NCI-H446 (cell line): Measurements from ENCODE around the gene TBC1D1.

Experiments
- DNase-seq, 2 experiments: peaks; one replicate each; lab custom pipeline; 2025; lab: John Stamatoyannopoulos, UW

TBC1D1 gene

DNA sequence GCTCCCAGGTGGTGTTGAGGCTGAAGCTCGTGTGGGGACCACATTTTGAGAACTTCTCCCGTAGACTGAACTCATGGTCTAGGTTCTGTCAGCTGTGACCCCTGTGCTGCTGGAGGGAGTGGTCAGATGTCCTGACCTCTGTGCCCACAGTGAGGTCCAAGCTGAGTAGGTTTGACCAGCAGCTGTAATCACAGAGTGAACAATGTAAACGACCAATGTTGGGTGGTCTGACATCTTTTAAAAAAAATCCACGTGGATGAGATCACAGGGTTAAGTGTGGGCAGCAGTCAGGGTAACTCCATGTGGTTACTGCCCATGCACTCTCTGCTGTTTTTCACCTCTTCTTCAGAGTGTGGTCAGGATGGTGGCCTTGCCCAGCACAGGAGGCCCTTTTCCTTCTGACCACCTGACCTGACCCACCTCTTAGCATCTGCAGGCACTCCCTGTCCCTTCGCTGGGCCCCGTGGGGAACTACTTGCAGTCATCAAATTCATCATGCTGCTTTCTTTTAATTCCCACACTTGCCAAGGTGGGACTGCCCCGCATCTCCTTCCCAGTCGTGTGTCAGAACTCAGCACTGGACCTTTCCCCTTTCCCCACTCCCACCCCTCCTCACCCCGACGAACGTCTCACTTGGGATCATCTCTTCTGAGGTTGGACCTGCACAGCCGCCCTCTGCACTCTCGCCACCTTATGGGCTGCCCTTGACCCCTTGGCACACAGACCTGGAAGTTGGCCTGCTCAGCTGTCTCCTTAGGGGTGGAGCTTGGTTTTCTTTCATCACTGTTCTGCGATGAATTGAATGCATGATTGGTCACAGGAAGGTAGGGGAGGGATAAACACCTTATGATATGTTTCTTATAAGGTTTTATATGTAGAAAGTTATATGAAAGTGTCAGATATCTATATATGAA, 189.4 kb downstream of the TBC1D1 start:
- no peak for DNase-seq

DNA sequence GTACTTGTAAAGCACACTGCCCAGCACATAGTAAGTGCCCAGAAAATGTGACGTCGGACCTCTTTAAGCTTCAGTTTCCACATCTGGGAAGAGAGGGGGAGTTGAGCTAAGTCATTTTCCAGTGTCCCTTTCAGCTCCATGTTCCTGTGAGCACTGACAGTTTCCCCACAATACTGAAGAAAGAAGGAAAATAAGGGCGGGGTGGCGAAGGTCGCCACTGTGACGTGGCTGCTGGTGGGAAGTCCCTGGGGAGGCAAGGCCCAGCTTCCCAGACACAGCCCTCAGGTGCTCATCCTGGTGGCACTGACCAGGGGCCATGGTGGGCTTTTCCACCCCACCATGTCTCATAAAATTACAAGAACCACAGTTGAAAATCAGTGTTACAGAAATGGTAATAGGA, 191.1 kb downstream of the TBC1D1 start:
- DNase-seq: no peak

DNA sequence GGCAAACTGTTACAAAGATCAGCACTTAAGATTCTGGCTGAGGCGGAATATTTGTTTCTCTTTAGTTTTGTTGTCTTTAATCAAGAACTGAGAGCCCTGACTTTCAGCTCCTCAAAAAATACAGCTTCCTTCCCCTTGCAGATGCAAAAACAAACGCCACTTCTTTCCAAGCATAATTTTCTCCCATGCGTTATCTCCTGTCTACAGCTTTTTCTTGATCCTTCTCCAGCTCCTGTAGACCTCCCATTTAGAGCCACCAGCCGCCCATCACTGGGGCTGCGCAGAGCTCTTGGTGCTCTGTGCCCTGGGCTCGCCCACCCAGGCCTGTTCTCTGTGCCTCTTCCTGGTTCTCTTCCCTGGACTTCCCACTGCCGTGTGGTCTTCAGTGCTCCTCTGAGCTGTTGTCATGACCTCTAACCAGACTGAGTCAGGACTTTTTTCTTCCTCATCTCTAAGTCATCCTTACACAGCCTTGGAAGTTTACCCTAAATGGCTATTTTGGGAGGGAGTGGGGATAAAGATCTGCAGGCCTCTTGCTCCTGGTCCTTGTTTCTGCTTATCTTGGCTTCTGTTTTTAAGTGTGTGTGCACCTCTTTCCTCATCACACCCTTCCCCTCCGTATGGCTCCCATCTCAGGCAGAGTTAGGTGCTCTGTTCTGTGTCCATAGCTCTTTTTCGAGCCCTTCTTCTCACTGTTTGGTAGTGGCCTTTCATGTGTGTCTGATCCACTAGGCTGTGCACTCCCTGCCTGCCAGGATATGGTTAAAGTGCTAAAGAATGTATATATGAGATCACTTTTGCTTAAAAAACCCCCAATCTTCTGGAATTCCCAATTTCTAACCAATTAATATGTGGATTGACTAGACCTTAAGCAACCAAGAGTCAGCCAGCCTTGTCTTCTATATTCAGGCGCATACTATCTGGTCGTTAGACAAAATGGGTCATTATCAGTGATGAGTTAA, 191.8 kb downstream of the TBC1D1 start:
- DNase-seq: no peak

GRCh38 chr4:38084877-38085711, 194.2 kb downstream of the TBC1D1 start:
- no peak for DNase-seq

GRCh38 chr4:38085751-38086150, 194.9 kb downstream of the TBC1D1 start:
- no peak for DNase-seq

DNA sequence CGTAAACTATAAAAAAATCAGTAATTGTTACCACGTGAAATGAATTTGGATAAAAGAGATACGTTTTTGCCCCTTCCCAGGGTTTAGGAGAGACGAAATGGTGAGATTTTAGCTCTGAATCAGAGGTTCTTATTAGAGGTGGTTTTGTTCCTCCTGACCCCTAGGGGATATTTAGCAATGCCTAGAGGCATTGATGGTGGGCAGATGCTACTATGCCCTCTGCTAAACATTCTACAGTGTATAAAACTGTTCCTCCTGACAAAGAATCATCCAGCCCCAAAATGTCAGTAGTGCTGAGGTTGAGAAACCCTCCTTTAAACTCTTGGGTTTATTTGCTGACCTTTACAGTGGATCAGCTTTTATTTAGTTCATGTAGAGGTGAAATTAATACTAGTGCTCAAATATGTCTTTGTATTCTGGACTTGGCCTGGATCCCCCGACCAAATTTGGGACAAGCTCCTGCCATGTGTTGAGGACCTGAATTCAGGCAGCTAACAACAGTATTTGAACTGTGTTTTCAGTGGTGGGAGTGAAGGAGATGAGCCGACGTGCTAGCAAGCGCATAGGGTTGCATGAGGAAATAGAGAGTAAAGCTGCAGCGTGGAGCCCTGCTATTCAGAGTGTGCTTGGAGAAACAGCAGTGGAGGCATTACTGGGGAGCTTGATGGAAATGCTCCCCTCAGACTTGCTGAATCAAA, 195.4 kb downstream of the TBC1D1 start:
- DNase-seq: no peak

DNA sequence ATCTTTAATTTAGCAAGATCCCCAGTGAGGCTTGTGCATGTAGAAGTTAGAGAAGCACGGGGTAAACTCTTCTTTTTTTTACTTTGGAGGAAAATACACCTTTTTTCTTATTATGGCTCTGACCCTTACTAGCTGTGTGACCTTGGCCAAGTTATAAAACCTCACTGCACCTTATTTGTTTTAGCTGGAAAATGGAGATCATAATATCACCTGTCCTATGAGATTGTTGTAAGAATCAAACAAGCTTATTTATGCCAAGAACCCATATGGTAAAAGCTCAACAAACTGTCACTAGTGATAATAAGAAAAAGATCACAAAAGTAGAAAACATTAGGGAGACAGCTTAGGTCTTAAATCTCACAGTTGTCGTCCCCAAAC, 196.0 kb downstream of the TBC1D1 start:
- no peak for DNase-seq

DNA sequence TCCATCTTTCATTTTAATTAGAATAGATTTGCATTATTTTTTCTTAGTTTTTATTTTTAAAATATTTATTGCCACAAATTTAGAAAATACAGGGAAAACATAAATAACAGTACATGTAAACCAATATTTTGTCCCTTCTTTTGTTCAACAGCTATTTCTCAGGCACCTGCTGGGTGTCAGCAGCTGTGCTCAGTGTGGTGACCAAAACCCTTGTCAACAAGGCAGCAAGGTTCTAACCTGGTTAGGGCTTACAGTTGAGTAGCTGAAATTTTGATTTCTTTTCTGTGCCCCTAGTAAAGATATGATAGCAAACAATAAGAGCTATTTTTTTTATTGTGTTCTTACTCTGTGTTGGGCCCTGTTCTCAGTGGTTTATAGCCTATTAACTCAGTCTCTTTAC, 197.4 kb downstream of the TBC1D1 start:
- DNase-seq: no peak

- DNase-seq: no peak
Observed at GRCh38 chr4:38089961-38090360, 199.1 kb downstream of the TBC1D1 start.

DNA sequence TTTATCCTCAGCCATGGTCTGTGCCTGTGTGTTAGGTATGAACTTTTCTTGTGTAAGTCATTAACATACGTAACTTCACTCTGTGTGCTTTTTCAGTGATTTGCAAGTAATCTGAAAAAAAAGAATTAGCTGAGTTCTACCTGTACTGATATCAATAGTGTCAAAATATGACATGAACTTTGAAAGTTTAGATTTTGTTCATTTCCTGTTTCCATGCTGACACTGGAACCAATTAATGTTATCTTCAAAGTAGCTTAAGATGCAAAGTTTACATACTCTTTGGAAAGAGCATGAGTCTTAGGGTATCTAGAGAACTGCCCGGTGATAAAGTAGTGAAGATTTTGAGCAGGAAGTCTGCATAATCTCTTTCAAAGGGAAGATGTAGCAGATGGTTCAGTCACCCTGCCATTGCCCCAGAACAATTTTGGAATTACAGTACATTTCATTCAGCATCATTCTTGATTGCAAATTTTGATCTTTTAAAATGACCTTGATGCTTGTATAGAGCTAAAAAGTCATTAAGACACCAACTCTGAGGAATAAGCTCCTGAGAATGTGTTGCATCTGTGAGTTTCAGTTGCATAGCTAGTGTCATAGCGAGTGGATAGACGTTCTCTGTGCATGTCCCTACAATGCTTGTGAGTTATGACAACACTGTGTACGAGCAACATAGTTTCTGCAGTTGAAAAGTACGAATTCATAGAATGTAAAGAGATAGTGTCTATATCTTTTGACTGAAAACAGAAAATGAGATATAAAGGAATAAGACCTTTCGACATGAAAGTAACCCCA, 199.8 kb downstream of the TBC1D1 start:
- no peak for DNase-seq

DNA sequence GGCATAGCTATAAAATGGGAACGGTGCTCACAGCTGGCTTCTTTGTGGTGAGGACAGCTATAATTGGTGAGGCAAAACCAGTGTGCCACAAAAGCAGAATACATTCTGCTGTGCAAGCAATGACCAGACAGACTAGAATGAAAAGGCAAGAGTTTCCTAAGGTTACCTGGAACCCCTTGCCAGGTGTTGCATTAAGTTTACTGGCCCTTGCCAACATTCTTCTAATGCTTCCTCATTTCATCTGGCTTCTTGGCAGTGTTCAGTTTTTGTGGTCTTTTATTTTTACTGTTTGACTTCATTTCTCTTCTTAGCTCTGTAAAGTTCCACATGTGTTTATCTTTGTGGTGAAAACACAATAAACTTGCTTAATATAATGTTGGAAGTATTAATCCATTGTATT, 200.8 kb downstream of the TBC1D1 start:
- DNase-seq: no peak

DNA sequence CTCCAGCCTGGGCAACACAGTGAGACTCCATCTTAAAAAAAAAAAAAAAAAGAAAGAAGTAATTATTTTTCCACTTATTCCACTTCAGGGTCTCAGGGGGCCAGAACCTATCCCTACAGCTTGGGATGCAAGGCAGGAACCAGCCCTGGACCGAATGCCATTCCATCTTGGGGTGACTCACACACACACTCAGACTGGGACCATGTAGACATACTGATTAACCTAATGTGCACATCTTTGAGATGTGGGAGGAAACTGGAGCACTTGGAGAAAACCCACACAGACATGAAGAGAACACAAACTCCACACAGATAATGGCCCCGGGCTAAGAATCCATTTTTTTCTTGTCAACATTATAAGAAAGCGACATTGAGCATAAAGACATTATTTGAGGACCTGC, 201.8 kb downstream of the TBC1D1 start:
- no peak for DNase-seq

- no peak for DNase-seq
Observed at GRCh38 chr4:38094419-38094818, 203.5 kb downstream of the TBC1D1 start.

DNA sequence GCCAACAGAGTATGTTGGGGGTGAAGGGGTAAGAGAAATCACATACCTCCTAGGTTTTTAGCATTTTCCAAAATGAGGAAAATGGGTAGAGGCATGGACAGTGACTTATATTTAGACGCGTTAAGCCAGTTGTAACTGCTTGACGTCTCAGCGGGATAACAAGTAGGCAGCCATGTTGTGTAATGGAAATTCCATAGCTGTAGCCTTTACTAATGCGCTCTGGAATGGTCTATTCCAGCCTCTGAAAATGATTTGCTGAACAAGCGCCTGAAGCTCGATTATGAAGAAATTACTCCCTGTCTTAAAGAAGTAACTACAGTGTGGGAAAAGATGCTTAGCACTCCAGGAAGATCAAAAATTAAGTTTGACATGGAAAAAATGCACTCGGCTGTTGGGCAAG, 204.8 kb downstream of the TBC1D1 start:
- no peak for DNase-seq

- no peak for DNase-seq
Observed at GRCh38 chr4:38097818-38098217, 206.9 kb downstream of the TBC1D1 start.

DNA sequence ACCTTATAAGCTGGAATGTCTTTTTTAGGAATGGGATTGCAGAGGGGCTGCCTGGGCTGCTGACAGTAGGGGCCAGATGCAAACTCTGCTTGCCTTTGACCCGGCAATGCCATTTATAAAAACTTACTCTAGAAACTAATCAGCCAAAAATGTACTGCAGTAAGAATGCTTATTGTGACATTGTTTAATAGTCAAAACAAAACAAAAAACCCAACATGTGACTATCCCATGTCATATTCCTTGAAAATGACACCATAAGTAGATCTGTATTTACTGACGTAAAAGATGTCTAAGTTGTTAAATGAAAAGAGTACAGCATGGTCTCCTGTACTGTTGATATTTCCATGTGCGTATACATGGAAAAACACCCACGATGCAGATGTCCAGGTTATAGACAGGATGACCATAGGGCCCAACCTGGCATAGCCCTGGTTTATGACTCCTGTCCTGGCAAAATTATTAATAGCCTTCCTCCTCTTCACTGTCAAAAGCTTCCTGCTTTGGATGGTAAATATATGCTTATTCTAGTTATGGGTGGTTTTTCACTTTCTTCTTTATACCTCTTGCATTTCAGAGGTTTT, 208.2 kb downstream of the TBC1D1 start:
- DNase-seq: no peak

DNA sequence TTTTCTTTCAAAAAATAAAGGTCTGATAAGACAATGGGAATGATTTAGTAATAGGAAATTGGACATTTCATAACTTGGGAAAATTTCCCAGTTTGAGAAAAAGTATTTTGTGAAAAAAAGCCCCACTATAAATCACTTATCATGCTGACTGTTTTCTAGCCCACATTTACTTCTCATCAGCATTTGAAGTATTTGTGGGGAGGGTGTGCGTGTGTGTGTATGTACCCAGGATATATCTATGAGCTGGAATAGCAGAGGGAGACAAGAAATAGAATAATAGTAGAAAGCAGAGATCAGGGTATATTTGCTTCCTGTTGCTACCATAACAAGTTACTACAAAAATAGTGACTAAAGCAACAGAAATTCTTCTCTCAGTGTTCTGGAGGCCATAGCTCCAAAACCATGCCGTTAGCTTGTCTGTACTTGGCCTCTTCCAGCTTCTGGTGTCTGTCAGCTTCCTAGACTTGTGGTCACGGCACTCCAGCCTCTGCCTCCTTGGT, 209.1 kb downstream of the TBC1D1 start:
- no peak for DNase-seq

DNA sequence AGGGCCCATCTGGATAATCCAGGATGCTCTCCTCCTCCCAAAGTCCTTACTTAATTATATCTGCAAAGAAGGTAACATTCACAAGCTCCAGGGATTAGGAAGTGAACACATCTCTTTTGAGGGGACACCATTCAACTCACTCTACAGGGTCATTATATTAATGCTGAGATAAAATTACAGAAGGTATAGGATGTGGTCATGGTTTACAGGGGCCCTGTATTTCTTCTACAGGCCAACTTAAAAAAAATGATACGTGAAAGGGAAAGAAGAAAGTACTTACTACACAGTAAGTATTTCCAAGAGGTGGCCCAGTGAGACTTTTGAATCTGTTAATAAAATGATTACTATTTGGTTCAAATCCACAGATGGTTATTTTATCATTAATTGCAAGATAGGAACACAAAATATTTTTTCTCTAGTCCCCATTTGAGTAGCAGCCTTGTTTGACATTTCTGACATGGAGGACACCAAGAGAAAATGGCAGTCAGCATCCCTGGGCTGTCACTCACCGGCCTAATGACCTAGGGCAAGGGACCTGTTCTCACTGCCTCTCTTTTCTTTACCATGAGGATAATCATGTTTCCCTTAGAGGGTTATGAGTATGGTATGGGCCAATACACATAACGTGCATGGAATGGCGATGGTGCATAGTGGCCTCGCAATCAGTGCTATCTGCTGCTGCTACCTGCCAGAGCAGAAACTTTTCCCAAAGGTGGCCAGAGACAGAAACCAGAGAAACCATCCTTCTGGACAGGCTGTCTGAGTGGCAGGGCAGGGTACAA, 209.8 kb downstream of the TBC1D1 start:
- DNase-seq: no peak

DNA sequence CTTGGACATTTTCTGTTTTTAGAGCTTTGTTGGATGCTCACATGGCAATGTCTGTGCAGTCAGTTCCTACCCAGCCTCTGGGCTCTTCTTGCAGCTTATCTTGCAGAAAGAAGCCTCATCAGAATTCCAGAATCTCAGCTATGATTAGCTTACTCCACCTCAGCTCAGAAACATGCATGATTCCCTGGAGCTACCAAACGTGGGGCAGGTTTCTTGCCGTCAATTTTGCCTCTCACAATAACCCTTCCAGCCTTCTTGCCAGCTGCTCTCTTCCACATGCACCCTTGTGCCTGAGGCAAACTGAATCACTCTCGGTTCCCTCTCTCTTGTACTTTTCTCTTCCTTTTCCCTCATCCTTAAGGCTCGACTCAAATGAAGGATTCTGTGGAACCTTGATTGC, 210.7 kb downstream of the TBC1D1 start:
- DNase-seq: no peak
